Adipose tissue (tissue), 3 donors: Measurements from ENCODE around the gene C1orf226. TPM values are rescaled to one million over a fixed set of nuclear protein-coding genes. Genes with fewer than 3 reads are reported as not detected.
"Not testable (repeated sequence)": the region's sequence is repeated elsewhere in the genome, so short reads cannot be mapped to it uniquely, and the experiment has no call there.

Experiments
- H3K27ac ChIP-seq: one replicate; pipeline ENCODE4 v1.5.1; 2013; ENCODE audit warnings: low read depth, low read length
- WGBS, 3 donors: extraction: QIAGEN DNeasy Blood & Tissue Kit; methylation state at CpG; one replicate each; pipeline ENCODE4 v1.1.7; 2013; 5-methylcytosine and 5-hydroxymethylcytosine counted together
- polyA plus RNA-seq, 3 donors: library from polyadenylated mRNA; stranded (reverse); fragments of 200-250 nt; gene quantifications; one replicate each; pipeline ENCODE4 v1.2.3, GENCODE V29; 2013
- donor health status: healthy with polysubstance abuse.
- donor health status: Bipolar disorder and iron deficiency.
- donor health status: healthy.

The C1orf226 gene
- polyA plus RNA-seq, 3 donors: 1.1 to 2.1 (median 1.5) TPM

GRCh38 chr1:162421258-162422164 lies 40.0 kb downstream of the C1orf226 start:
- 33 to 50% (median 35%) methylated on average over 5 of the region's 5 CpGs for WGBS, 3 donors
- H3K27ac ChIP-seq: no peak overlapping the region

GRCh38 chr1:162422662-162423375 lies 41.3 kb downstream of the C1orf226 start:
- 76 to 83% (median 79%) methylated on average over 10 of the region's 10 CpGs for WGBS, 3 donors
- no peak overlapping the region for H3K27ac ChIP-seq

GRCh38 chr1:162430583-162430982 lies 49.1 kb downstream of the C1orf226 start:
- 88 to 95% (median 89%) methylated on average over 4 of the region's 4 CpGs for WGBS, 3 donors
- H3K27ac ChIP-seq: no peak overlapping the region

GRCh38 chr1:162432977-162433713 lies 51.6 kb downstream of the C1orf226 start:
- 84 to 89% (median 87%) methylated on average over 36 to 41 of the region's 47 CpGs for WGBS, 3 donors

More at GRCh38 chr1:162432977-162433713, 51.6 kb downstream of the C1orf226 start:
- not testable (repeated sequence) for H3K27ac ChIP-seq

Other genes starting within 250 kb of the C1orf226 start
- gene SPATA46, start 4.9 kb upstream of the C1orf226 start, polyA plus RNA-seq: not detected
- gene SH2D1B, start 30.4 kb downstream of the C1orf226 start, polyA plus RNA-seq: under 1 TPM; 0.07 to 0.90 (median 0.09) TPM
- gene UHMK1, start 116.1 kb downstream of the C1orf226 start, polyA plus RNA-seq: 10 to 100 TPM in 2 of 3 donors, 1 to 10 TPM in 1; 6.9 to 23.8 (median 20.2) TPM
- 100 to 1,000 TPM in 2 of 3 donors, 10 to 100 TPM in 1; 50.6 to 212 (median 157) TPM for gene UAP1, start 180.0 kb downstream of the C1orf226 start, polyA plus RNA-seq